Measurements from ENCODE around the gene NDUFC2.

DNA sequence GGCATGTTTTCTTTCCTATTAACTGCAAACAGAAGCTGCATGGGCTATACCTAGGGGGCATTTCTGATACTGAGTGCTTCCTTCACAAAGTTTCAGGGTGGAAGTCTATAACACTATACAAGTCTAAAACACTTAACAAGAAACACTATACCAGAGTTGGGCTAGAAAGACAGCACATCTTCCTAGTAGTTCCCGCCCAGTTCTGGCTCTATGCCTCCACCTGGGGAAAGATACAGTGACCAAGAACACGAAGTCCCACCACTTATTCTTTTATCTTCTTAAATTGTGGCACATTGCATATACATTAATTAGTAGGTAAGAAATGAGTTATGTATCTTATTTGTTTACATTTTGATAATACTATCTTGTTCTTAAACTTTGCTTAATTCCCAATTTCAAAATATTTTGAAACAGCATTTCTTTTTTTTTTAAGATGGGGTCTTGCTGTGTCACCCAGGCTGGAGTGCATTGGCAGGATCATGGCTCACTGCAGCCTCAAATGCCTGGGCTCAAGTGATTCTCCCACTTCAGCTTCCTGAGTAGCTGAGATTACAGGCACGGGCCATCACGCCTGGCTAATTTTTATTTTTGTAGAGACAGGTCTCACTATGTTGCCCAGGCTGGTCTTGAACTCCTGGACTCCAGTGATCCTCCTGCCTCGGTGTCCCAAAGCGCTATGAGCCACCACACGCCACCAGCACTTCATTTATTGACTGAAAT is 18.2 kb upstream of the NDUFC2 start:
- TF ChIP-seq, protein P1, sequence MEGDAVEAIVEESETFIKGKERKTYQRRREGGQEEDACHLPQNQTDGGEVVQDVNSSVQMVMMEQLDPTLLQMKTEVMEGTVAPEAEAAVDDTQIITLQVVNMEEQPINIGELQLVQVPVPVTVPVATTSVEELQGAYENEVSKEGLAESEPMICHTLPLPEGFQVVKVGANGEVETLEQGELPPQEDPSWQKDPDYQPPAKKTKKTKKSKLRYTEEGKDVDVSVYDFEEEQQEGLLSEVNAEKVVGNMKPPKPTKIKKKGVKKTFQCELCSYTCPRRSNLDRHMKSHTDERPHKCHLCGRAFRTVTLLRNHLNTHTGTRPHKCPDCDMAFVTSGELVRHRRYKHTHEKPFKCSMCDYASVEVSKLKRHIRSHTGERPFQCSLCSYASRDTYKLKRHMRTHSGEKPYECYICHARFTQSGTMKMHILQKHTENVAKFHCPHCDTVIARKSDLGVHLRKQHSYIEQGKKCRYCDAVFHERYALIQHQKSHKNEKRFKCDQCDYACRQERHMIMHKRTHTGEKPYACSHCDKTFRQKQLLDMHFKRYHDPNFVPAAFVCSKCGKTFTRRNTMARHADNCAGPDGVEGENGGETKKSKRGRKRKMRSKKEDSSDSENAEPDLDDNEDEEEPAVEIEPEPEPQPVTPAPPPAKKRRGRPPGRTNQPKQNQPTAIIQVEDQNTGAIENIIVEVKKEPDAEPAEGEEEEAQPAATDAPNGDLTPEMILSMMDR (IDR thresholded peaks at IDR 0.05), result no peak
- TF ChIP-seq POLR2A (IDR thresholded peaks at IDR 0.05), result no peak

Data from testis (tissue), 2 donors.